Measurements from ENCODE around the gene MRGPRX2. TPM values are rescaled to one million over a fixed set of nuclear protein-coding genes. Genes with fewer than 3 reads are reported as not detected.

Gene MRGPRX2
- total RNA-seq, 1 experiment from 2014 or later, result not detected

DNA sequence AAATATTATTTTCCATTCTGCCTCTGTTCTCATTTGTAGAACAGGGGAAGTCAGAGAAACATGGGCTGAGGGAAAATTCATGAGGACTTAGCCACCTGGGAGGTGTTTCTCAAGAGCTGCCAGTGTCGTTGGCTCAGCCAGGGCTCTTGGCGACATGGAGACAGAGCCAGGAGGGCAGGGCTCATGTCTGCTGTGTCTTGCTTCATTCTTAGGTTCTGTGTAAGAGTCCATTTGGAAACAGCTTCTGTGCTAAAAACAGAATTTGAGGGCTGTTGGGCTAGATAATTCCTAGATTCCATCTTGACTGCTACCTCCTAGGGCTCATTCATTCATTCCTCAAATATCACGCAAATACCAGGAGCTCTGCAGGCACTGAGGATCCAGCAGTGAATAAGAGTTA is 15.1 kb upstream of the MRGPRX2 start:
- DNase-seq (ENCODE audit: low read depth), result no peak

DNA sequence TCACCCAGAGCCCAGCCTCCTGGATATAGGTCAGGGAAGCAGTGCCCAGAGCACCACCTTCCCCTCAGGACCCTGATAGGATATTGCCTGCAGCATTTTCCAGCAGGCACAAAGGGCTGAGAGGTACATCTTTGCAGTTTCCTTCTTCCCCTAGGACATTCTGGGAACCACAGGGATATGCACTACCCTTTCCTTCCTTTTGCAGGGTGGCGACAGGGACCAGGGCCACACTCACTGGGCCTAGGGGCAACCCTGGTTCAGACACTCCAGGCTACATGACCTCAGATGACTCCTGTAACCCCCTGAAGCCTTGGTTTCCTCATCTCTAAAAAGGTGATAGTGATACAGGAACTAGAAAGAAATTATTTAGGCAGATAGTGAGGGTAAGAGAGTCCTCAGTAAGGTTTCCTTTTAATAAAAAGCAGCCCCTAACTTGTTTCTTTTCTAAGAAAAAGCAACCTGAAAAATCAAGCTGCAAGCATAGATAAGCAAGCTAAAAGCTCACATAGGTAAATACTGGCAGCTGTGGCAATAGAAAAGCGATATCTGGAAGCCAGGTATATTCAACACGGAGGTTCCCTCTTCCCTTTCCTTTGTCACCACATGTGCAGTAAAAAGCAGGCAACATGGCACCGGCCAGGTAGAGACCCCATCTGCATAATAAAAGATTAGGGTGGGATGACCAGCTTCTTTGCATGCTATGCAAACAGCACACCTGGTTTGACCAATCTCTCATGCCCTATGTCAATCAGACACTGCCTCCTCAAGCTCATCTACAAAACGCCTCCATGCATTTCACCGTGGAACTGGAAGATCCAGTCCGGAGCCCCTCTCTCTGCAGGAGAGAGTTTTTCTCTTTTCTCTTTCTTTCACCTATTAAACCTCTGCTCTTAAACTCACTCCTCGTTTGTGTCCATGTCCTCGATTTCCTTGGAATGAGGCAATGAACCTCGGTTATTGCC is 13.2 kb upstream of the MRGPRX2 start:
- no peak for DNase-seq (ENCODE audit: low read depth)

DNA sequence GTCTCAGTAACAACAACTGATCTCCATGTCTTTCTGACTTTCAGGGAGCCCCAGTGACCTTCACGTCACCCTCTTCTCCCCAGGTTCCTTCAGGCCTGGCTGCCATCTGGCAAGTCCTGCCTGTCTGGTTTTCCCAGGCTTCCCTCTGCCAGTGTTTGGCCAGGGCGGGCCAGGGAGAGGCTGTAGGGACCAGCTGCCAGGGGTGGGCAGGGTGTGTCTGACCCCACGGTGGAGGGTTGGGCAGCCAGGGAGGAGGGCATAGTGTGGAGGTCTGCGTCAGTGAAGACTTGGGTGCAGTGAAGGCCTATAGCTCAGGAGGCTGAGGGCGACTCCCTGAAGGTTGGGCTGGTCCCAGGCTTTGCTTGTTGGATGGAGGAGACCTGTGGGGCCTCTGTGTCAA is 11.9 kb upstream of the MRGPRX2 start:
- no peak for DNase-seq (ENCODE audit: low read depth)

DNA sequence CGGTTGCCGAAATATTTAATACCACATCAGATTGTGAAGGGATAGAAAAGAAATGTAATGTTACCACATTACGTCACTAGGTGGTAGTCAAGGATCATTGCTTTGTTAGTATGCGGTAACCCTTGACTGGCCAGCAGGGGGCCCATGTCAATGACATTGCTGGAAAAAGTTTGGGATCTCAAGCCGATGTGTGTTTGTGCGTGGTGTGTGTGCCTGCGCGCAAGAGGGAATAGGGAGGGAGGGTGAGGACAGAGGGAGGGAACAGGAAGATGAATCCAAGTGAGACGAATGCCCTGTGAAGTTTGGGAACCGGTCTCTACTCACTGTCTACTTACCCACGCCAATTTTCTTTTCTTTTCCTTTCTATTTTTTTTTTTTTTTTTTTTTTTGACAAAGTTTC is 10.7 kb upstream of the MRGPRX2 start:
- DNase-seq (ENCODE audit: low read depth), result peak; percentile 86

DNA sequence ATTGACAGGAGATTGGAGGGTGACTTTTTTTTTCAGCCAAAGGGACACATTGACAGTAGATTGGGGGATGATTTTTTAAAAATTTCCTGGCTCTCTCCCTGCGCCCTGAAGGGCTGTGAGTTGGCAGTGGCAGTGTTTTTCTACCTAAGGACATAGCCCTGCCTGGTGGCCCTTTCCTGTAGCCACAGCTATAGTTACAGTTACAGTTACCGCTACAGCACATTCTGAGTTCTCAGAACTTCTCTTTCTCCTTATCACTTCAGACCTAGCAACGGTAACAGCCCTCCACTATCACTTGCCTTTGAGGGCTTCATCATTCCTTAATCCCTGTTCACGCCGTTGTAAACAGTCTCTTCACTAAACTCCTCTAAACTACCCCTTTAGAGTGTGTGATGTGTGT is 684 bp downstream of the MRGPRX2 start:
- DNase-seq (ENCODE audit: low read depth), result no peak

DNA sequence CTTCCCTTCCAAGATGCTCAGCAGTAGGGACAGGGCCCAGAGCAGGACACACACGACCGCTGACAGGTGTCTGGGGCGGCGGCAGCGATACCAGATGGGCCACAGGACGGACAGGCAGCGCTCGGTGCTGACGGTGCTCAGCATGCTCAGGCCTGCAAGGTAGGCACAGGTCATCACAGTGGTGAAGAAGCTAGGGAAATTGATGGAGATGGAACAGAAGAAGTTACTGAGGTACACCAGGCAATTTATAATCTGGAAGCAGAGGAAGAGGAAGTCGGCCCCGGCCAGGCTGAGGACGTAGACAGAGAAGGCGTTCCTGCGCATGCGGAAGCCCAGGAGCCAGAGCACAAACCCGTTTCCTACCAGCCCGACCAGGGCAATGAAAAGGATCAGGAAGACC is 4.6 kb downstream of the MRGPRX2 start:
- no peak for DNase-seq (ENCODE audit: low read depth)

DNA sequence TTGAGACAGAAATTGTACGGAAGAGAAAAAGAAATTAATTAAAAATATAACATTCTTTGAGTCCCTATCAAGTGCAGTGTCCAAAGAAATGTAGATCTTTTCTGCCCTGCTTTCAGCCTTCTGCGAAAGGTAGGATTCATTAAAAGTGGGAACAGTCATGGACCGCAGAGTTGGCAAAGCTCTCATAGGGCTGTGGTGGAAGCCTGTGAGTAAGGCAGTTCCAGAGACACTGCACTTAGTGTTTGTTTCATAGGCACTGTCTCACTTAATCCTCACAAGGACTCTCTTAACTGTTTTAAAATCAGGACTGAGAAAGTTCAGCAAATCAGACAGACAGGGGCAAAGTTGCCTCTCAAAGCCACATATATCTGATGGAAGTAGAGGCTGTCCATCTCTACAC is 5.5 kb downstream of the MRGPRX2 start:
- peak; percentile 54 for DNase-seq (ENCODE audit: low read depth)

DNA sequence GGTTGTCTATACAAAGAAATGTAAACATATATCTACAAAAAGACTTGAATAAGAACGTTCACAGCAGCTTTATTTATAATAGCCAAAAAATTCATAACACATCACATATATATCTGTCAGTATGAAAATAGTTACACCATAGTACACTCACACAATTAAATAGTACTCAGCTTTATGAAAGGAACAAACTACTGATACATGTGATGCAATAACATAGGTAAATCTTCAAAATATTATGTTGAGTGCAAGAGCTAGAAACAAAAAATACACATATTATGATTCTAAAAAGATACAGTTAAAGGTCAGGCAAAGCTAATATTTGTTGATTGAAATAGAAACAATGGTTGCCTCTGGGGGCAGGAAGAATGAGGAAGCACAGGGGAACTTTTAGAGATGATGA is 6.6 kb downstream of the MRGPRX2 start:
- DNase-seq (ENCODE audit: low read depth), result no peak

DNA sequence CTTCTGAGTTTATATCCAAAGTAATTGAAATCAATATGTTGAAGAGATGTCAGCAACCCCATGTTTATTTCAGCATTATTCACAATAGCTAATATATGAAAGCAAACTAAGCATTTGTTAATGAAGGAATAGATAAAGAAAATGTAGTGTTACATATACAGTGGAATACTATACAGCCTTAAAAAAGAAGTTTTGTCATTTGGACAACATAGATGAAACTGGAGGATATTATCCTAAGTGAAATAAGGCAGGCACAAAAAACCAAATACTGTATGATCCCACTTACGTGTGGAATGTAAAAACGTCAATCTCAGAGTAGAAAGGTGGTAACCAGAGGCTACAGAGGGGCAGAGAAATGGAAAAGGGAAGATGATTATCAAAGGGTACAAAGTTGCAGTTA is 10.2 kb downstream of the MRGPRX2 start:
- no peak for DNase-seq (ENCODE audit: low read depth)

DNA sequence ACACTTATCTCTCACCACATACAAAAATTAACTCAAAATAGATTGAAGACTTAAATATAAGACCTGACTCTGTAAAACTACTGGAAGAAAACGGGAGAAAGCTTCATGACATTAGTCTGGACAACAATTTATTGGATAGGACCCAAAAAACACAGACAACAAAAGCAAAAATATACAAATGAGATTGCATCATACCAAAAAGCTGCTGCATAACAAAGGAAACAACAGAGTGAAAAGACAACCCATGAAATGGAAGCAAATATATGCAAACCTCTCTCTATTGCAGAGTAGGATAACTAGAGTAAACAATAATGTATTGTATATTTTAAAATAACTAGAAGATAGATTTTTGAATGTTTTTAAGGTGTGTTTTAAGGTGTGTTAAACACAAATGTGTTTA is 11.2 kb downstream of the MRGPRX2 start:
- DNase-seq (ENCODE audit: low read depth), result no peak

DNA sequence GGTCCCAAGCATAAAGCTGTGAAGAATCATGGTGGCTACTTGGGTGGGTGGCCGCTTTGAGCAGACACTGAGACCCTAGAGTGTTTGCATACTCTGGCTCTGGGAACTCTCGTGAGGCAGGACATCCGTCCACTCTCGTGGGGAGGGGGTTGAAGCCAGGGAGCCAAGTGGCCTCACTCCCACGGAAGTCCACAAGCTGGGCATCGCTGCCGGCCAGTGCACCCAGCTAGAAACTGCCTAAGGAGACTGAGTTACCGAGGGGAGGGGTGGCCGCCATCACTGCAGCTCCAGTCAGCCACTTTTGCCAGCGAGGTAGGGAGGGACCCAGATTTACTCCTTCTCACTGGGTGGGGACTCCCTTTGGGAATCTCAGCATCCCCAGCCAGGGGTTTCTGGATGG is 20.5 kb downstream of the MRGPRX2 start:
- DNase-seq (ENCODE audit: low read depth), result no peak

DNA sequence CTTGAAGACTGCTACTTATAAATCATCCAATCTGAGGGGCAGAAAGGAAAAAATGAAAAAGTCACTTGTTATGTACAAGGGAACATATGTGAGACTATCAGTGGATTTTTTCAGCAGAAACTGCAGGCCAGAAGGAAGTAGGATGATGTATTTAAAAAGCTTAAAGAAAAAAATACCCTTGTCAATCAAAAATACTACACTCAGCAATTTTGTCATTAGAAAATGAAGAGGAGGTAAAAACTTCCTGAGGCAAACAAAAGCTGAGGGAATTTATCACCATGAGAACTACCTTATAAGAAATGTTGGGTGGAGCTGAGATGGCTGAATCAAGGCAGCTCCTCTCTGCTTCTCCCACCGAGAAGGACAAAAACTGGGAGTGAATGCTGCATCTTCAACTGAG is 21.1 kb downstream of the MRGPRX2 start:
- DNase-seq (ENCODE audit: low read depth), result no peak

DNA sequence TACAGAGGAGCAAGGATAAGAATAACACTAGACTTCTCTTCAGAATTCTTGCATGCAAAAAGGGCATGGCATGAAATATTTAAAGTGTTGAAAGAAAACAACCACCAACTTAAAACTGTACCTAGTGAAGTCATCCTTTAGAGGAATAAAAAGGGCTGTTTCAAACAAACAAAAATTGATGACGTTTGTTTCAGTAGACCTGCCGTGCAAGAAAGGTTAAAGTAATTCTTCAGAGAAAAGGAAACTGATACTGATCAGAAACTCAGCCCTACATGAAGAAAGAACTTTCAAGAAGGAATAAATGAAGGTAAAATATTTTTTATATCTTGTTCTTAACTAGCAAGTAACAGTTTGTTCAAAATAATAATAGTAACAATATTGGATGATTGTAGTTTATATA is 27.5 kb downstream of the MRGPRX2 start:
- DNase-seq (ENCODE audit: low read depth), result no peak

DNA sequence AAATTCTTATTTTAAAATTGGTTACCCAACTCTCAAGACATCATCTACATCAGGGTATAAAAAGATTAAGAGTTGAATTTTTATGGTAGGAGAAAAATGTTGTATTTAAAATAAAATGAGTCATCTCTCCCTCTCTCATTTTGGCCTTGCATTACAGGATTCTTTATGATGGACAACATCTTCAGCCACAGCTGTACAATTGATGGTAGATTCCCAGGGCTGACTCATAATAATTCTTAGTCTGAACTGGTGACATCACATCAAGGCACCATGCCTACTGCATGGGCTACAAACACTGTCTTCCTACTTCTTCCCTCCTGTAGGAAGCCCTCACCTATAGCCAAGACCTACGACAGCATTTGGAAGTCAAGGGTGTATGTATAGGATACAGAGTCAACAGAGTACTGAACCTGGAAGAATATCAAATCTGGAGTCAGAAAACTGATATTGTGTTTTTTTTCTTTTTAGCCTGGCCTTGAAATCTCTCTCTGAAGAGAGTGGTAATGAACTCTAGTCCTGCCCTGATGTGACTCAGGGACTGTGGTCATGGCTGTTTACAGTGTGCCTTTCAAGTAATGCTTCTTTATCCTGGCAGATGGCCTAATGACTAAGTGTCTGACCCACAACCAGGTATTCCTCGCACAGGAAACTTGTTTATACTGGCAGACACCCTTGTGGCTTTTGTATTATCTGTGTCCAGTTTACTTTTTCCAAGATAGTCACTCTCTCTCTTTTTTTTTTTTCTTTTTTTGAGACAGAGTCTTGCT is 32.5 kb downstream of the MRGPRX2 start:
- peak; percentile 99 for DNase-seq (ENCODE audit: low read depth)

DNA sequence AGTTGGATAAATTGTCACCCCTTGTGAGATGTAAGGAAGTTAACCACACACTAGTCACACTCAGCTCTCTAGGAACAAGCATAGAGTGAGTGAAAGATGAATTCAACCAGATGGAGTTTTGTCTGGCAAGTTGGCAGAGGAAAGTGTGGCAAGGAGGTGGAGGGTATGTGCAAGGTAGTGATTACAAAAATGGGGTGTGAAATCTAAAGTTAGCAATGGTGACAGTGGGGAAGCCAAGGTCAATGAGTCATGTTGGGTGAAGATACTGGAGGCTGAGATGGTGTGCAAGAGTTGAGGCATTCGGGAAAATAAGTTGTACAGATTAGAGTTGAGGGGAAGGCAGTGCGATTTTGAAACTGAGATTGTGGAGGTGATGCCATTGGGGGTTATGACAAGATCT is 33.7 kb downstream of the MRGPRX2 start:
- no peak for DNase-seq (ENCODE audit: low read depth)

DNA sequence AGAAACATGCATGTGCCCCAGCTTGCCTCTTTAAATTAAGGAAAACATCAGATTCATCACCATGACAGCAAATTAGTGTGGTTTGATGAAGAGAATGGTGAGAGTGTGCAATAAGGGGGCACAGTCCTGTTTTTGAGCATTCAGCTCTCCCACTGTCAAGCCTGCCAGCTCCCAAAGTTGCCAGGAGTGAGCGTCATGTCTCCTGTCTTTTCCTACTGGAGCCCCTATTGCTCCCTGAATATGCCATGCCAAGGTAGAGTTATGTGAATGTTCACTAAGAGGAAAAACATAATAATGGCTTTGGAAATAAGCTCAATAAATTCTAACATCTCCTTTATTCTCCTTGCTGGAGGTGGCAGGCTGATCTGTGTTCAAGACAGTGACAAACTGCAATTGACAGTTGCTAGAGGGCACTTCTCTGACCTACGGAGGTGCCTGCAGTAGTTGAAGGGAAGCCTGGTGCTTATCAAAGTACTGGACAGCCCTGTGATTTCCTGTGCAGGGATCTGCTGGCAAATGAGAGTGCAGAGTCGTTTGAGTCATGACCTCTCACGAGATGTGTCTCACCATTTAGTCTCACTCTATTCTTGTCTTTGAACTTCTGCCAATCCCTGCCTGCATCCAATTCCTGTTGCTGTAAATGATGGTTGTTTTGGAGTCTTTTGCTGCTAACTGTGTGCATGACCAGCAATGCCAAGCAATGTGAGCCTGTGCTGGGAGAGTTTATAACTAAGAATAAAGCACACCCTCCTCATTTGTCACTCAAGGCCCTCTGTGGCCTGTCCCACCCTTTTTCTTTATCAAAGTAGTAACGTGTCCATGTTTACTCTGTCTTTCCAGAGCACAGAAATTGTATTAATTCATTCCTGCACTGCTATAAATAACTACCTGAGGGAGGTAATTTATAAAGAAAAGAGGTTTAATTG is 34.8 kb downstream of the MRGPRX2 start:
- DNase-seq (ENCODE audit: low read depth), result peak; percentile 74

DNA sequence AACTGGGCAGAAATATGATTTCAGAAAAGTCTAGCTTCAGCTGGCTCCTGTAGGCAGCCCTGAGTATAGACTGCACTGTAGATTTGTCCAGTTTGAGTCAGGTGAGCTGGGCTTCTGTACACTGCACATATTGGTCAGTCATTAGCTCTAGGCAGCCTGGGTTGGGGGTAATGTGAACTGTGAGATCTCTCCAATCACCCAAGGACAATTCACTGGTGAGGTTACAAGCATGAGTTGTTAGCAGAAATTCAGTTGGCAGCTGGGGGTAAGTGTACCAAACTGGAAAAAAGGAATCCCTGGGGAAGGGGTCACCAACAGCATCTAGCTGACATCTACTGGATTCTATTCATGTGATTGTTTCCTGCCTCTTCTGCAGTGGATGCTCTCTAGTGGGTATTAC is 39.7 kb downstream of the MRGPRX2 start:
- DNase-seq (ENCODE audit: low read depth), result no peak

DNA sequence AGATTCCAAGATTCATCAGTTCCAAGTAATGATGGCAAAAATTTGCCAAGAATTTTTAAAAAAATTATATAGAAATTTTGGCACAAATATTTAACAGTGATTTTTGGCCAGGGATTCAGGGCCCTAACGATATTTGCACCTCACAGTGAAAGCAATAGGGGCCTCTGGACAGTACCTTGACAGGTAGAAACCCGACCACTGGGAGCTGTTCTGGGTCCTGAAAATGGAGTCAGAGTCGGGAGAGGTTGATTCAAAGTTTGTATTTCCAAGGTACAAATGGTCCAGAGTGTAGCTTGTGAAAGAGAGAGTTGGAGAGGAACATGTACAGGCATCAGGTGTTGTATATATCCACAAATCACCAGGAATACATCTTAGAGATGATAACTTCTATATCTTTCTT is 41.6 kb downstream of the MRGPRX2 start:
- DNase-seq (ENCODE audit: low read depth), result peak; percentile 11

DNA sequence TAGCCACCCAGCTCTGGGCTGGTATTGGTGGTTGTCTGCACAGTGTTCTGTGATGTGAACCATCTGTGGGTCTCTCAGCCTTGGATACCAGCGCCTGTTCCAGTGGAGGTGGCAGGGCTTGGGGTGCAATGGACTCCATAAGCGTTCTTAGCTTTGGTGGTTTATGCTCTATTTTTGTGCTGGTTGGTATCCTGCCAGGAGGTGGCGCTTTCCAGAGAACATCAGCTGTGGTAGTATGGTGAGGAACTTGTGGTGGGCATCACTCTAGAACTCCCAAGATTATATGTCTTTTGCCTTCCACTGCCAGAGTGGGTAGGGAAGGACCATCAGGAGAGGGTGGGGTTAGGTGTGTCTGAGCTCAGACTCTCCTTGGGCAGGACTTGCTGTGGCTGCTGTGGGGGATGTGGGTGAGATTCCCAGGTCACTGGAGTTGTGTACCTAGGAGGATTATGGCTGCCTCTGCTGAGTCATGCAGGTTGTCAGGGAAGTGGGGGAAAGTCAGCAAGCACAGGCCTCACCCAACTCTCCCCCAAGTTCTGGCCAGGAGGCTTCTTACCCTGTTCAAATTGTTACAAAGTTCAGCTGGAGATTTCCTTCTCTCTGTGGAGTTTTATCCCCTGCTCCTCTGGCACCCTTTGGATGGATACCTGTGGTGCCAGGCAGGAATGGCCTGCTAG is 47.2 kb downstream of the MRGPRX2 start:
- no peak for DNase-seq (ENCODE audit: low read depth)

DNA sequence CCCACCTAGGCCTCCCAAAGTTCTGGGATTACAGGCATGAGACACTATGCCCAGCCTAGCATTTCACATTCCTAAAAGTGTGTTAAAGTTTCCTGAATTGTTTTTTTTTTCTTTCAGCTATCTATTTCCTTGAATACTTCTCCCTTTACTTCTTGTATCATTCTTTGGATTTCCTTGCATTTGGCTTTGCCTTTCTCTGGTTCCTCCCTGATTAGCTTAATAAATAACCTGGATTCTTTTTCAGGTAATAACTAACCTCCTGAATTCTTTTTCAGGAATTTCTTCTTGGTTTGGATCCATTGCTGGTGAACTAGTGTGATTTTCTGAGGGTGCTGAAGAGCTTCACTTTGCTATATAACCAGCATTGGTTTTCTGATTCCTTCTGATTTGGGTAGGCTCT is 47.9 kb downstream of the MRGPRX2 start:
- DNase-seq (ENCODE audit: low read depth), result no peak

Measured in M059J (cell line).